CD4-positive, alpha-beta T cell (primary cell): Measurements from ENCODE around the gene GABRG1. TPM values are rescaled to one million over a fixed set of nuclear protein-coding genes. Genes with fewer than 3 reads are reported as not detected.

Experiments used
- ATAC-seq: fragments of 200-7000 bp; cut with Tn5 transposase; one replicate; pipeline ENCODE4 v1.10.0; 2022; ENCODE audit warnings: mild to moderate bottlenecking; ENCODE audit not compliant: poor library complexity
- CTCF ChIA-PET: fragments of 350-600 bp; sonication (Branson Sonifier 250); formaldehyde crosslinking; loops from one replicate; lab custom pipeline; 2021; ENCODE audit warnings: antibody characterized with exemption, inconsistent platforms; lab: Charles Lee
- POLR2A ChIA-PET: fragments of 350-600 bp; sonication (Branson Sonifier 250); formaldehyde crosslinking; loops from one replicate; lab custom pipeline; 2021; ENCODE audit warnings: antibody characterized with exemption, inconsistent platforms; lab: Charles Lee
- DNase-seq, 14 experiments: peaks; one replicate each; pipeline ENCODE4 v3.0.0-alpha.2; 2013 to 2020; ENCODE audit warnings: mixed read lengths in 2 of 14
- H3K27ac ChIP-seq, 2 donors: one replicate each; pipeline versions ENCODE4 v1.5.1 to v1.7.0; 2013; ENCODE audit warnings: low read length in 2 of 2, low read depth in 1 of 2, mild to moderate bottlenecking in 1 of 2
- H3K27me3 ChIP-seq, 2 experiments: 1 replicate in 1 of 2; 2 replicates in 1 of 2; pipeline versions ENCODE4 v1.6.1 to v1.7.0; 2013; ENCODE audit warnings: low read length in 2 of 2, control low read depth in 1 of 2, mild to moderate bottlenecking in 1 of 2, moderate library complexity in 1 of 2; ENCODE audit not compliant: insufficient read depth in 2 of 2, control insufficient read depth in 1 of 2
- H3K36me3 ChIP-seq: one replicate; pipeline ENCODE4 v1.6.1; 2013; ENCODE audit warnings: low read length, control low read depth; ENCODE audit not compliant: insufficient read depth
- H3K4me1 ChIP-seq: one replicate; pipeline ENCODE4 v1.6.1; 2013; ENCODE audit warnings: low read length, control low read depth; ENCODE audit not compliant: insufficient read depth
- H3K4me3 ChIP-seq: one replicate; pipeline ENCODE4 v1.5.1; 2013; ENCODE audit warnings: mild to moderate bottlenecking, low read length, moderate library complexity
- H3K9me3 ChIP-seq, 2 experiments: 1 replicate in 1 of 2; 2 replicates in 1 of 2; pipeline versions ENCODE4 v1.6.1 to v1.7.0; 2013; ENCODE audit warnings: low read length in 2 of 2, mild to moderate bottlenecking in 2 of 2, control low read depth in 1 of 2, moderate library complexity in 1 of 2; ENCODE audit not compliant: control insufficient read depth in 1 of 2, insufficient read depth in 1 of 2
- H3K27ac Mint-ChIP-seq: one replicate; pipeline ENCODE4 v1.8.0; 2020; ENCODE audit warnings: mixed read lengths
- H3K27me3 Mint-ChIP-seq: one replicate; pipeline ENCODE4 v1.8.0; 2021; ENCODE audit warnings: mixed read lengths
- H3K36me3 Mint-ChIP-seq: one replicate; pipeline ENCODE4 v1.8.0; 2021; ENCODE audit warnings: low read depth, mixed read lengths
- H3K4me1 Mint-ChIP-seq: one replicate; pipeline ENCODE4 v1.8.0; 2021; ENCODE audit warnings: low read depth, mixed read lengths
- H3K4me3 Mint-ChIP-seq: one replicate; pipeline ENCODE4 v1.8.0; 2020; ENCODE audit warnings: mild to moderate bottlenecking, mixed read lengths
- H3K9me3 Mint-ChIP-seq: one replicate; pipeline ENCODE4 v1.8.0; 2020; ENCODE audit warnings: mixed read lengths
- CTCF ChIP-seq: fragments of 200-600 bp; IDR thresholded peaks from one replicate; pipeline ENCODE4 v1.8.0; 2022; ENCODE audit warnings: antibody characterized with exemption, mild to moderate bottlenecking
- intact Hi-C, 2 experiments: fragments of 100-400 bp; cut with DNase I in 1 of 2; cut with micrococcal nuclease in 1 of 2; formaldehyde crosslinking; loops; one replicate each; pipeline versions ENCODE4 v1.15.1 to v1.9.0; 2023 to 2025; cut with DNase I, micrococcal nuclease
- total RNA-seq, 174 experiments: library from RNA in 2 of 174; stranded (reverse) in 2 of 174; gene quantifications; one replicate each; pipeline ENCODE4 v1.2.3 and lab custom pipeline; 2021 to 2026

The GABRG1 gene
- total RNA-seq, 2 experiments from 2014 or later: not detected

DNA sequence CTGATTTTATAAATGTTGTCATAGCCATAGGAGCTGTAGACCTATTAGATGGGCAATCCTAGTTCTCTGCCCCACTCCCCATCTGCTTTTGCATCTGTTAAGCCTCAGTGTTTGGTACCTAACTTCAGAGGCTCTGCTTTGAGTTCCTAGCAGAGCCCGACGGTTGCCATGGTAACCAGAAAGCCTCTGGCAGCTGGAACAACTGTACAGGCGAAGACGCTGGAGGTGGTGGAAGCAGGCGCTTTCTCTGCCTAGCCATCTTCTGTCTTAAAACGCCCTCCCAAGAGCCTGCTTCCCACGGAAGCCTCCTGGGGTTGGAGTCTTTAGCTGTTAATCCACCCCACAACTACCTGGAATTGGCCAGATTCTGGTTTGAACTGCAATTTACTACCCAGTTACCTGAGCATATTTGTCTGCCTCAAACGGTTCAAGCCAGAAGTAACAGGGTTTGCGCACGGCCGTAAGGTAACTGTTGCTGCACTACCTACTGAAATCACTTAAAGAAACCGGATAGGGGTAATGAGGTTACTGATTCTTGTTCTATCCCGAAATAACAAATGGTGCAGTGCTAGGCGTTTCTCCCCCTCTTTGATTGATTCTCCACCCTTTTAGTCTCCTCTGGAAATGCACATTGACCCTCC lies 1.0 kb upstream of the GABRG1 start:
- no peak overlapping the region for H3K4me3 ChIP-seq
- H3K4me3 Mint-ChIP-seq: no peak overlapping the region
- no peaks in the 10 kb centered on the region for H3K4me1 Mint-ChIP-seq
- no peak overlapping the region for H3K27ac Mint-ChIP-seq
- ChIA-PET POLR2A (no interaction called here), CTCF (no interaction called here)
- no peaks in the 10 kb centered on the region for H3K36me3 ChIP-seq
- no peak overlapping the region for H3K27ac ChIP-seq
- no peaks in the 10 kb centered on the region for H3K27me3 ChIP-seq
- no peak for DNase-seq
- no peaks in the 10 kb centered on the region for H3K36me3 Mint-ChIP-seq
- H3K27me3 Mint-ChIP-seq: no peaks in the 10 kb centered on the region
- intact Hi-C loops: no loop called here
- peaks cover 0 to 4% of the 10 kb centered on the region in 2 experiments for H3K9me3 ChIP-seq
- H3K9me3 Mint-ChIP-seq: peaks cover 2% of the 10 kb centered on the region
- no peak for ATAC-seq
- TF ChIP-seq CTCF: no peak
- H3K4me1 ChIP-seq: no peaks in the 10 kb centered on the region

DNA sequence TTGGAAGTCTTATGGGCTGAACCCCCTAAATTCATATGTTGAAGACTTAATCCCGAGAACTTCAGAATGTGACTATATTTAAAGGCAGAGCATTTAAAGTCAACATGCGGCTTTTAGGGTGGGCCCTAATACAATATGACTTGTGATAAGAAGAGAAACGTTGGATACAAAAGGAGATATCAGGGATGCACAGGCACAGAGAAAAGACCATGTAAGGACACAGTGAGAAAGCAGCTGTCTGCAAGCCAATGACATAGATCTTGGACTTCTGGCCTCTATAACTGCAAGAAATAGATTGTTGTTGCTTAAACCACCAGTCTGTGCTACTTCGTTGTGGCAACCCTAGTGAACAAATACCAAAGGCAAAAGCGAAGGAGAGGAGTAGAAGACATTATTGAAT lies 42.2 kb downstream of the GABRG1 start:
- intact Hi-C loops: no loop called here
- Histone ChIP-seq H3K27me3 (no peaks in the 10 kb centered on the region), H3K27ac (no peak overlapping the region), H3K4me1 (no peaks in the 10 kb centered on the region), H3K9me3 (peaks cover 0 to 4% of the 10 kb centered on the region in 2 experiments), H3K36me3 (no peaks in the 10 kb centered on the region), H3K4me3 (no peak overlapping the region)
- ChIA-PET POLR2A (no interaction called here), CTCF (no interaction called here)
- TF ChIP-seq CTCF: no peak
- Mint-ChIP-seq H3K4me1 (no peaks in the 10 kb centered on the region), H3K27ac (no peak overlapping the region), H3K36me3 (no peaks in the 10 kb centered on the region), H3K9me3 (peaks cover 4% of the 10 kb centered on the region), H3K27me3 (no peaks in the 10 kb centered on the region), H3K4me3 (no peak overlapping the region)
- ATAC-seq: no peak
- no peak for DNase-seq

DNA sequence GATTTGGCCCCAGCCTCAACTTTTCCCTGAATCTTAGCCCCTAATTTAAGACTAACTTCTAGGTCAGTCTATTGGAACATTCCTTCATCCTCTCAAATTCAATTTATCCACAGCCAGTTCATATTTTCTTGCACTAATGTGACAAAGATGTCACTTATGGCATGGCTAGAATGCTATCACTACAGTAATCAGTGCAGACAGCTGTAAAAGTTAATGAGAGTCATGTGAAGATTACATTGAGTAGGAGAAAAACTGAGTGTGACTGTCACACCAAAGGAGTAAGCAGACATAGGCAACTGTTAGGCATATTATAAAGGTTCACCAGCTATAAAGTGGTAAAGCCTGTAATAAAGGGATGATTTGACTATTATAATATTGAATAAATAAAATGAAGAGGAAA lies 42.6 kb downstream of the GABRG1 start:
- no peaks in the 10 kb centered on the region for H3K27me3 Mint-ChIP-seq
- no peak overlapping the region for H3K4me3 Mint-ChIP-seq
- peaks cover 4% of the 10 kb centered on the region for H3K9me3 Mint-ChIP-seq
- H3K27ac ChIP-seq: no peak overlapping the region
- no peak for DNase-seq
- intact Hi-C loops: no loop called here
- H3K27me3 ChIP-seq: no peaks in the 10 kb centered on the region
- H3K4me3 ChIP-seq: no peak overlapping the region
- H3K4me1 ChIP-seq: no peaks in the 10 kb centered on the region
- no peaks in the 10 kb centered on the region for H3K4me1 Mint-ChIP-seq
- H3K9me3 ChIP-seq: peaks cover 0 to 4% of the 10 kb centered on the region in 2 experiments
- TF ChIP-seq CTCF: no peak
- H3K36me3 ChIP-seq: no peaks in the 10 kb centered on the region
- H3K27ac Mint-ChIP-seq: no peak overlapping the region
- H3K36me3 Mint-ChIP-seq: no peaks in the 10 kb centered on the region
- ATAC-seq: no peak
- CTCF ChIA-PET: no interaction called here
- POLR2A ChIA-PET: no interaction called here
